ENCODE data around the gene ZNF618.

- TF ChIP-seq CTCF (IDR thresholded peaks at IDR 0.05) (no peak), EP300 (IDR thresholded peaks at IDR 0.05) (no peak), POLR2A (IDR thresholded peaks at IDR 0.05) (no peak)
Measured at GRCh38 chr9:114070188-114071103, 194.3 kb downstream of the ZNF618 start.
